HCT116 (cell line): ENCODE data around the gene HBG1. TPM values are rescaled to one million over a fixed set of nuclear protein-coding genes. Genes with fewer than 3 reads are reported as not detected.

Experiments used
- ATAC-seq: fragments of 200-7000 bp; cut with Tn5 transposase; 2 replicates; pipeline ENCODE4 v1.9.1; 2020; ENCODE audit warnings: mild to moderate bottlenecking, moderate library complexity
- BruUV-seq: library from RNA; stranded (reverse); fragments of 400-500 nt; replicated peaks from 2 replicates; lab custom pipeline; 2021; lab: Mats Ljungman, UMichigan
- CTCF ChIA-PET: fragments of 300-600 bp; sonication (Branson Sonifier 250); formaldehyde crosslinking; loops from one replicate; lab custom pipeline; 2021; ENCODE audit warnings: antibody characterized with exemption; lab: Charles Lee
- POLR2A ChIA-PET: fragments of 300-600, 350-600 bp; sonication (Branson Sonifier 250); formaldehyde crosslinking; loops from one replicate; lab custom pipeline; 2021; ENCODE audit warnings: antibody characterized with exemption; lab: Charles Lee
- RAD21 ChIA-PET, 2 experiments: fragments of 300-600 bp; sonication (Branson Sonifier 250); formaldehyde crosslinking; loops; one replicate each; lab custom pipeline; 2023; ENCODE audit warnings: low total read pairs in 2 of 2; ENCODE audit not compliant: uncharacterized antibody in 2 of 2, unreplicated experiment in 2 of 2, low non-redundant PET in 1 of 2; lab: Charles Lee
- DNase-seq: peaks from one replicate; pipeline ENCODE4 v3.0.0-alpha.2; 2010; ENCODE audit warnings: low read depth, low spot score
- H2AFZ ChIP-seq: fragments of 200-600 bp; shearing (Covaris generic), sonication (generic); 2 replicates; pipeline ENCODE4 v1.6.1; 2017; ENCODE audit warnings: low read depth, mixed run types, mixed read lengths, antibody characterized with exemption, low read length; ENCODE audit not compliant: poor library complexity, severe bottlenecking
- H3K27ac ChIP-seq: 2 replicates; pipeline ENCODE4 v1.5.1; 2012; ENCODE audit warnings: low read depth, low read length
- H3K27me3 ChIP-seq: fragments of 200-600 bp; sonication (generic); 2 replicates; pipeline ENCODE4 v1.6.1; 2016; ENCODE audit warnings: mixed run types, low read length, mixed read lengths; ENCODE audit not compliant: insufficient read depth
- H3K36me3 ChIP-seq, 2 experiments: fragments of 200-500 bp in 1 of 2; fragments of 200-600 bp in 1 of 2; sonication (Bioruptor generic) in 1 of 2; sonication (generic) in 1 of 2; 2 replicates each; pipeline versions ENCODE4 v1.5.1 to v1.6.1; 2014 to 2016; ENCODE audit warnings: low read length in 2 of 2, inconsistent platforms in 1 of 2, mixed read lengths in 1 of 2, mixed run types in 1 of 2; ENCODE audit not compliant: insufficient read depth in 2 of 2, control insufficient read depth in 1 of 2
- H3K4me1 ChIP-seq, 2 experiments: fragments of 200-600 bp in 1 of 2; sonication (generic) in 1 of 2; 2 replicates each; pipeline versions ENCODE4 v1.5.1 to v1.6.1; 2012 to 2017; ENCODE audit warnings: low read length in 2 of 2, inconsistent platforms in 1 of 2, mild to moderate bottlenecking in 1 of 2, mixed read lengths in 1 of 2, mixed run types in 1 of 2, moderate library complexity in 1 of 2; ENCODE audit not compliant: insufficient read depth in 2 of 2, control insufficient read depth in 1 of 2
- H3K4me2 ChIP-seq: fragments of 200-600 bp; sonication (generic); 2 replicates; pipeline ENCODE4 v1.6.1; 2017; ENCODE audit warnings: mixed run types, low read length, mixed read lengths
- H3K4me3 ChIP-seq, 2 experiments: fragments of 200-600 bp in 1 of 2; sonication (generic) in 1 of 2; replicated peaks in 1 of 2; 2 replicates each; pipeline ENCODE4 v1.5.1; 2011 to 2016; ENCODE audit warnings: low read length in 2 of 2, control low read depth in 1 of 2, low read depth in 1 of 2, mild to moderate bottlenecking in 1 of 2, mixed read lengths in 1 of 2, mixed run types in 1 of 2
- H3K79me2 ChIP-seq: fragments of 200-600 bp; sonication (generic); 2 replicates; pipeline ENCODE4 v1.6.1; 2017; ENCODE audit warnings: mild to moderate bottlenecking, mixed run types, low read length, moderate library complexity, mixed read lengths; ENCODE audit not compliant: insufficient read depth
- H3K9ac ChIP-seq: fragments of 200-600 bp; sonication (generic); 2 replicates; pipeline ENCODE4 v1.6.1; 2016; ENCODE audit warnings: low read length, mixed read lengths
- H3K9me2 ChIP-seq: fragments of 200-600 bp; sonication (generic), shearing (Covaris generic); 2 replicates; pipeline ENCODE4 v1.6.1; 2017; ENCODE audit warnings: mixed run types, mild to moderate bottlenecking, moderate library complexity; ENCODE audit not compliant: insufficient read depth
- H3K9me3 ChIP-seq, 2 experiments: fragments of 200-500 bp in 1 of 2; fragments of 200-600 bp in 1 of 2; sonication (Bioruptor generic) in 1 of 2; sonication (generic) in 1 of 2; 2 replicates each; pipeline ENCODE4 v1.6.1; 2014 to 2017; ENCODE audit warnings: low read length in 2 of 2, mixed read lengths in 2 of 2, inconsistent platforms in 1 of 2, low read depth in 1 of 2, mild to moderate bottlenecking in 1 of 2, mixed run types in 1 of 2, moderate library complexity in 1 of 2; ENCODE audit not compliant: control insufficient read depth in 1 of 2, insufficient read depth in 1 of 2
- H4K20me1 ChIP-seq: fragments of 200-600 bp; sonication (generic), shearing (Covaris generic); 2 replicates; pipeline ENCODE4 v1.6.1; 2017; ENCODE audit warnings: mixed run types, mild to moderate bottlenecking, moderate library complexity; ENCODE audit not compliant: insufficient read depth
- ATF3 ChIP-seq: IDR thresholded peaks from 2 replicates; pipeline ENCODE4 v1.6.1; 2012
- CEBPB ChIP-seq: IDR thresholded peaks from 2 replicates; pipeline ENCODE4 v1.6.1; 2012; ENCODE audit warnings: low read depth
- CTCF ChIP-seq, 3 experiments: fragments of 200-600 bp in 1 of 3; sonication (generic) in 1 of 3; IDR thresholded peaks in 2 of 3; conservative IDR thresholded peaks in 1 of 3; 2 replicates each; pipeline ENCODE4 v1.5.1; 2012 to 2017; ENCODE audit warnings: low read depth in 2 of 3, low read length in 2 of 3, antibody characterized with exemption in 1 of 3, borderline replicate concordance in 1 of 3, control low read depth in 1 of 3, mild to moderate bottlenecking in 1 of 3, mixed read lengths in 1 of 3, mixed run types in 1 of 3, moderate library complexity in 1 of 3; ENCODE audit not compliant: insufficient read depth in 1 of 3
- EGR1 ChIP-seq: IDR thresholded peaks from 2 replicates; pipeline ENCODE4 v1.6.1; 2012; ENCODE audit warnings: low read depth
- ELF1 ChIP-seq: IDR thresholded peaks from 2 replicates; pipeline ENCODE4 v1.6.1; 2012; ENCODE audit warnings: low read depth, borderline replicate concordance
- EZH2 ChIP-seq: fragments of 200-600 bp; sonication (generic); IDR thresholded peaks from 2 replicates; pipeline ENCODE4 v1.6.1; 2017; ENCODE audit warnings: antibody characterized with exemption, mixed run types
- EZH2phosphoT487 ChIP-seq: fragments of 200-600 bp; IDR thresholded peaks from 2 replicates; pipeline ENCODE4 v1.6.1; 2018; ENCODE audit warnings: antibody characterized with exemption, borderline replicate concordance
- FOSL1 ChIP-seq: IDR thresholded peaks from 2 replicates; pipeline ENCODE4 v1.6.1; 2012; ENCODE audit warnings: low read depth
- JUND ChIP-seq: IDR thresholded peaks from 2 replicates; pipeline ENCODE4 v1.6.1; 2012
- MAX ChIP-seq: IDR thresholded peaks from 2 replicates; pipeline ENCODE4 v1.6.1; 2012
- POLR2AphosphoS5 ChIP-seq: IDR thresholded peaks from 2 replicates; pipeline ENCODE4 v1.6.1; 2011; ENCODE audit warnings: mild to moderate bottlenecking, low read depth, low read length, moderate library complexity
- RAD21 ChIP-seq: IDR thresholded peaks from 2 replicates; pipeline ENCODE4 v1.6.1; 2012; ENCODE audit warnings: low read depth, mild to moderate bottlenecking
- SIN3A ChIP-seq: IDR thresholded peaks from 2 replicates; pipeline ENCODE4 v1.6.1; 2012; ENCODE audit warnings: low read depth
- SRF ChIP-seq: IDR thresholded peaks from 2 replicates; pipeline ENCODE4 v1.6.1; 2012; ENCODE audit warnings: low read depth
- TCF7L2 ChIP-seq: IDR thresholded peaks from 2 replicates; pipeline ENCODE4 v1.7.0; 2011; ENCODE audit warnings: borderline replicate concordance, inconsistent platforms; ENCODE audit not compliant: insufficient read depth, insufficient read length; ENCODE audit errors: extremely low read depth
- YY1 ChIP-seq: IDR thresholded peaks from 2 replicates; pipeline ENCODE4 v1.6.1; 2011; ENCODE audit warnings: low read length, low read depth, moderate library complexity, mild to moderate bottlenecking; ENCODE audit not compliant: insufficient replicate concordance; ENCODE audit errors: extremely low read depth
- ZBTB33 ChIP-seq: IDR thresholded peaks from 2 replicates; pipeline ENCODE4 v1.6.1; 2011; ENCODE audit warnings: mild to moderate bottlenecking, low read length, moderate library complexity; ENCODE audit not compliant: insufficient replicate concordance; ENCODE audit errors: extremely low read depth
- ZFX ChIP-seq: fragments of 450-650 bp; IDR thresholded peaks from 2 replicates; pipeline ENCODE4 v1.6.1; 2017
- intact Hi-C: fragments of 100-400 bp; cut with micrococcal nuclease; formaldehyde crosslinking; loops from 2 replicates; pipeline ENCODE4 v1.10.0; 2022
- total RNA-seq: library from RNA; stranded (reverse); gene quantifications from one replicate; pipeline ENCODE4 v1.2.1, GENCODE V29; 2021; ENCODE audit not compliant: unreplicated experiment

HBG1 gene
- total RNA-seq, 1 experiment from 2014 or later, result 3.6 TPM

- intact Hi-C loops, result no loop called here
- Histone ChIP-seq H4K20me1 (no peaks in the 10 kb centered on the region), H3K4me3 (no peak overlapping the region), H3K4me2 (no peak overlapping the region), H3K9ac (no peak overlapping the region), H3K27me3 (no peaks in the 10 kb centered on the region), H3K9me3 (no peaks in the 10 kb centered on the region), H3K36me3 (no peaks in the 10 kb centered on the region), H3K9me2 (no peaks in the 10 kb centered on the region), H2AFZ (no peak overlapping the region), H3K27ac (no peak overlapping the region), H3K4me1 (no peaks in the 10 kb centered on the region), H3K79me2 (no peaks in the 10 kb centered on the region)
- CTCF ChIA-PET, result no interaction called here
- POLR2A ChIA-PET, result no interaction called here
- DNase-seq (no peak), ATAC-seq (no peak)
- RAD21 ChIA-PET, result no interaction called here
- TF ChIP-seq ATF3 (no peak), JUND (no peak), ZBTB33 (no peak), TCF7L2 (no peak), EGR1 (no peak), FOSL1 (no peak), ELF1 (no peak), RAD21 (no peak), CTCF (IDR thresholded peaks at IDR 0.05 in 2 of 3, conservative IDR thresholded peaks at IDR 0.05 in 1 of 3; ENCODE audit: borderline replicate concordance in 1 of 3, insufficient read depth in 1 of 3, low read depth in 2 of 3, low read length in 2 of 3) (no peak), EZH2 (no peak), EZH2phosphoT487 (no peak), SIN3A (no peak), YY1 (no peak), CEBPB (no peak), ZFX (no peak), POLR2AphosphoS5 (no peak), SRF (no peak), MAX (no peak)
- BruUV-seq, result no TSS peak
Measured at GRCh38 chr11:5223686-5224085, 26.0 kb downstream of the HBG1 start.
